ENCODE measurements around the gene FRMD4B. TPM values are rescaled to one million over a fixed set of nuclear protein-coding genes. Genes with fewer than 3 reads are reported as not detected.

FRMD4B gene
- total RNA-seq, 4 donors from 2014 or later, result 34.9 to 70.0 (median 38.5) TPM

DNA sequence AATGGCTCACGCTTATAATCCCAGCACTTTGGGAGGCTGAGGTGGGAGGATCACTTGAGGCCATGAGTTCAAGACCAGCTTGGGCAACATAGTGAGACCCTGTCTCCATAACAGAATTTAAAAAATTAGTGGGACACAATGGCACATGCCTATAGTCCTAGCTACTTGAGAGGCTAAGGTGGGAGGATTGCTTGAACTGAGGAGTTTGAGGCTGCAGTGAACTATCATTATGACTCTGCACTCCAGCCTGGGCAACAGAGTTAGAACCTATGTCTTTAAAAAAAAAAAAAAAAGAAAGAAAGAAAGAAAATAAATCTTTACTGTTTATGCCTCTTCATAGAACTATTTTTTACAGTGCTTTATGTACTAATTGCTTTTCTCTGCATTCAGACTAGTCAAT, 178.9 kb downstream of the FRMD4B start:
- TF ChIP-seq, protein P1, sequence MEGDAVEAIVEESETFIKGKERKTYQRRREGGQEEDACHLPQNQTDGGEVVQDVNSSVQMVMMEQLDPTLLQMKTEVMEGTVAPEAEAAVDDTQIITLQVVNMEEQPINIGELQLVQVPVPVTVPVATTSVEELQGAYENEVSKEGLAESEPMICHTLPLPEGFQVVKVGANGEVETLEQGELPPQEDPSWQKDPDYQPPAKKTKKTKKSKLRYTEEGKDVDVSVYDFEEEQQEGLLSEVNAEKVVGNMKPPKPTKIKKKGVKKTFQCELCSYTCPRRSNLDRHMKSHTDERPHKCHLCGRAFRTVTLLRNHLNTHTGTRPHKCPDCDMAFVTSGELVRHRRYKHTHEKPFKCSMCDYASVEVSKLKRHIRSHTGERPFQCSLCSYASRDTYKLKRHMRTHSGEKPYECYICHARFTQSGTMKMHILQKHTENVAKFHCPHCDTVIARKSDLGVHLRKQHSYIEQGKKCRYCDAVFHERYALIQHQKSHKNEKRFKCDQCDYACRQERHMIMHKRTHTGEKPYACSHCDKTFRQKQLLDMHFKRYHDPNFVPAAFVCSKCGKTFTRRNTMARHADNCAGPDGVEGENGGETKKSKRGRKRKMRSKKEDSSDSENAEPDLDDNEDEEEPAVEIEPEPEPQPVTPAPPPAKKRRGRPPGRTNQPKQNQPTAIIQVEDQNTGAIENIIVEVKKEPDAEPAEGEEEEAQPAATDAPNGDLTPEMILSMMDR (IDR thresholded peaks at IDR 0.05; ENCODE audit: low read depth), result no peak

DNA sequence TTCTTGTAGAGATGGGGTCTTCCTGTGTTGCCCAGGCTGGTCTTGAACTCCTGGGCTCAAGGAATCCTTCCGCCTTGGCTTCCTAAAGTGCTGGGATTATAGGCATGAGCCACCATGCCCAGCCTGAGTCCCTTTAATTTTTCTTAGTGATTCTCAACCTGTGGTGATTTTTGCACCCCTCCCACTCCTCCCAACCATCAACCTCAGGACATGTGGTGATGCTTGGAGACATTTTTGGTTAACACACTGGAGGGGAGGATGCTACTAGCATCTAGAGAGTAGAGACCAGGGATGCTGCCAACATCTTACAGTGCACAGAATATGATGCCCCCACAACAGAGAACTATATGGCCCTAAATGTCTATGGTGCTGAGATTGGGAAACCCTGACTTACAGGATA, 180.5 kb downstream of the FRMD4B start:
- TF ChIP-seq, protein P1 (IDR thresholded peaks at IDR 0.05; ENCODE audit: low read depth), result no peak

GRCh38 chr3:69204315-69204957, 181.5 kb downstream of the FRMD4B start:
- TF ChIP-seq, protein P1 (IDR thresholded peaks at IDR 0.05; ENCODE audit: low read depth), result no peak

DNA sequence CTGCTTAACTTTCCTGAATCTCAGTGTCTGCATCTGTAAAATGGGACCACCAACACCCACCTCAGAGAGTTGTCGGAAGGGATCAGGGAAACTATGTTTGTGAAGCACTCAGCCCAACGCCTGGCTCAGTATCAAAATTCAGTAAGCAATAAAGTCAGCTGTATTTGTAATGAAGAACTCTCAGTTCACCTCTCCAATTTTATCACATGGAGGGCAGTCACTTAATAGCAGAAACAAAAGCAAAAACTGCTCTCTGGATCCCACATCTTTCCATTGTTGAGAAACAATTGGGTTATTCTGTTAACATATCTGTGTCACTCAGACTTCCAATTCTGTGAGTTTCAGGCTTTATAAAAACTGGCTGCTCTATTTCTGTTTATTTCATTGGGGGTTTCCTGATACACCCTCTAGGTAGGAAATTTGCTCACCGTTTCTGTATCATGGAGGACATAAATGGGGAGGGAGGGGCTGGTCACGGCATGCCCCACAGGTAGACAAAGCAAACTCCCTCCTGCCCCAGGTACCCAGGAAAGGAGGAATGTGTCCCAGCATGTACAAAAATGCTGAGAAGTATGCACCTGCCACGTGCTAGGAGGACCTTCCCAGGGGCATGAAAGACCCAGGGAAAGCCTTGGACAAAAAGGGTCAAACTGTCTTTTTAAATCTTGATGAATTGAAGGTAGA, 182.1 kb downstream of the FRMD4B start:
- TF ChIP-seq, protein P1 (IDR thresholded peaks at IDR 0.05; ENCODE audit: low read depth), result no peak

GRCh38 chr3:69201658-69202057, 184.2 kb downstream of the FRMD4B start:
- TF ChIP-seq, protein P1 (IDR thresholded peaks at IDR 0.05; ENCODE audit: low read depth), result no peak

DNA sequence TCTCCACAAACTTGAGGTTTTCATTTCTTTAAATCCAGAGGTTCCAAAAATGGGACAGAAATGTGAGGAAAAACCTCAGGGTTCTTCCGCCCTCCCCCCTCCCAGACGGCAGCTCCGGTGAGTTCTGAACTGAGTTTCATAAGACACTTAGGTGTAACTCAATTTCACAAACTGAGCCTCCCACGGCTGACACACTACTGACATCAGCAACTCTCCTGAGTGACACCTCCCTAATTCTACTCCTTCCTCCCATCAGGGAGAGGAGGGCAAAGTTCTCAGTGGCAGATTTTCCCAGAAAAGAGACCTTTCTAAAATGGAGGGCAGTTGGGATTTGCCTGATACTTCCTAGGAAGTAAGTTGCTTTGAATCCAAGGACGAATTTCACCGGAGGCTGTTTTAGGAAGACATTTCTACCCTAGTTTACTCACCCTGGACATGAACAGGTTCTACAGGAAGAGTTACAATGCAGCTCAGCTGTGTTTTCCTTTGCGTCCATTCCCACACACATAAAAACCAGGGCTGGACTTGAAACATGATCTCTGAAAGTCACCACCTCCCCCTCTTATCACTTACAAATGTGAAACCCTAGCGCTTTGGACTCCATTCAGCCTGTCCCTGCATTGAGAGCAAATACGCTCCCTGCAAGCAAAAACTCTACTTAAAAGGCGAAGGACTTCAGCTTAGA, 185.4 kb downstream of the FRMD4B start:
- TF ChIP-seq, protein P1 (IDR thresholded peaks at IDR 0.05; ENCODE audit: low read depth), result no peak

- TF ChIP-seq, protein P1 (IDR thresholded peaks at IDR 0.05; ENCODE audit: low read depth), result no peak
Observed at GRCh38 chr3:69199942-69200341, 185.9 kb downstream of the FRMD4B start.

Measured in subcutaneous adipose tissue (tissue), 4 donors.